NB4 (cell line): ENCODE measurements around the gene ADNP.

ENCODE experiments used
- MYC ChIP-seq: IDR thresholded peaks from 2 replicates; pipeline ENCODE4 v1.6.1; 2011; ENCODE audit warnings: low read depth, low read length
- POLR2A ChIP-seq: IDR thresholded peaks from 2 replicates; pipeline ENCODE4 v1.6.1; 2011; ENCODE audit warnings: mild to moderate bottlenecking; ENCODE audit not compliant: insufficient read length; ENCODE audit errors: extremely low read depth
- TF ChIP-seq, protein P1 (sequence below): IDR thresholded peaks from one replicate; pipeline ENCODE4 v1.5.1; 2012; ENCODE audit warnings: low read depth, low read length
- TF ChIP-seq, protein P2 (sequence below): IDR thresholded peaks from 2 replicates; pipeline ENCODE4 v1.6.1; 2011; ENCODE audit warnings: low read depth, low read length

DNA sequence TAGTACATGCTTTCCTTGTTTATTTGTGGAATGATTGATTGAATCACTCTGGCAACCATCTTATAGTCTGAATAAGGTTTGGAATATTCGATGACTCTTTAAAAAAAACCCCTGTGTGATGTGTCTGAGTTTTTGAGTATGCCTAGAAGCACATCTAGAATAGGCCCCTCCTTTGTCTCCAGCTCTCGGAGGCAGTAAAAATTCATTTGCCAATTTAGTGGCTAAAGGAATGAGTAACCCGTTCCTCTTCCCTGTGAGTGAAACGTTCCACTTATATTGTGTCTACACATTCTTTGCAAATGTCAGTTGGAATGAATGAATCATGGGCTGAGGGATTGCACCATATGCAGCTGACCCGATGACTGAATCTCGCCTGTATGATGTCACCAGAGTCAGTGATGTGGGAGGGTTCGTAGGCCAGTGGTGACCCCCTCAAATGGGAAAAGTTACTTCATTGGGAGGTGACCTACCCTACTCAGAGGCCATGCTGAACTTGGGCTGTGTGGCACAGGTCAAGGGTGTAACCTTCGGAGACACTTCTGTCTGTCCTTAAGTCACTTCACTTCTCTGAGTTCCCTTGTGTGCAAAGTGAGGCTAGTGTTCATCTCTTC, 48.9 kb upstream of the ADNP start:
- TF ChIP-seq POLR2A (no peak), MYC (peak; percentile 62; the same call in 1 of the 2 replicates)
- TF ChIP-seq, protein P1, sequence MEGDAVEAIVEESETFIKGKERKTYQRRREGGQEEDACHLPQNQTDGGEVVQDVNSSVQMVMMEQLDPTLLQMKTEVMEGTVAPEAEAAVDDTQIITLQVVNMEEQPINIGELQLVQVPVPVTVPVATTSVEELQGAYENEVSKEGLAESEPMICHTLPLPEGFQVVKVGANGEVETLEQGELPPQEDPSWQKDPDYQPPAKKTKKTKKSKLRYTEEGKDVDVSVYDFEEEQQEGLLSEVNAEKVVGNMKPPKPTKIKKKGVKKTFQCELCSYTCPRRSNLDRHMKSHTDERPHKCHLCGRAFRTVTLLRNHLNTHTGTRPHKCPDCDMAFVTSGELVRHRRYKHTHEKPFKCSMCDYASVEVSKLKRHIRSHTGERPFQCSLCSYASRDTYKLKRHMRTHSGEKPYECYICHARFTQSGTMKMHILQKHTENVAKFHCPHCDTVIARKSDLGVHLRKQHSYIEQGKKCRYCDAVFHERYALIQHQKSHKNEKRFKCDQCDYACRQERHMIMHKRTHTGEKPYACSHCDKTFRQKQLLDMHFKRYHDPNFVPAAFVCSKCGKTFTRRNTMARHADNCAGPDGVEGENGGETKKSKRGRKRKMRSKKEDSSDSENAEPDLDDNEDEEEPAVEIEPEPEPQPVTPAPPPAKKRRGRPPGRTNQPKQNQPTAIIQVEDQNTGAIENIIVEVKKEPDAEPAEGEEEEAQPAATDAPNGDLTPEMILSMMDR = no peak
- TF ChIP-seq, protein P2, sequence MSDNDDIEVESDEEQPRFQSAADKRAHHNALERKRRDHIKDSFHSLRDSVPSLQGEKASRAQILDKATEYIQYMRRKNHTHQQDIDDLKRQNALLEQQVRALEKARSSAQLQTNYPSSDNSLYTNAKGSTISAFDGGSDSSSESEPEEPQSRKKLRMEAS = peak; percentile 28; the same call in 1 of the 2 replicates
